ENCODE measurements around the gene JMJD8.
A peak's percentile ranks its signal among the peaks of the same experiment; 100 is the strongest.

Gene JMJD8

GRCh38 chr16:636206-637080, 47.7 kb downstream of the JMJD8 start, which contains the start of gene METTL26 (continued):
- no peak for TF ChIP-seq TSHZ1 (tag by site-specific recombination; IDR thresholded peaks at IDR 0.05; ENCODE audit: borderline replicate concordance)
- peak; percentile 95 for TF ChIP-seq ZBTB26 (tag by site-specific recombination; optimal IDR thresholded peaks at IDR 0.05)
- peak; percentile 96 for TF ChIP-seq KLF16 (tag by site-specific recombination; IDR thresholded peaks at IDR 0.05)
- peak; percentile 90 for TF ChIP-seq KLF17 (tag by site-specific recombination; IDR thresholded peaks at IDR 0.05)
- TF ChIP-seq SCRT2 (tag by site-specific recombination; IDR thresholded peaks at IDR 0.05) = peak; percentile 72; the same call in 1 of the 2 replicates
- no peak for TF ChIP-seq ZNF571 (tag by site-specific recombination; IDR thresholded peaks at IDR 0.05)
- no peak for TF ChIP-seq TRIM28 (IDR thresholded peaks at IDR 0.05; ENCODE audit: borderline replicate concordance, low read length)
- no peak for TF ChIP-seq ZNF707 (tag by site-specific recombination; IDR thresholded peaks at IDR 0.05)
- TF ChIP-seq ZNF433 (tag by site-specific recombination; IDR thresholded peaks at IDR 0.05; ENCODE audit: low read depth) = no peak
- TF ChIP-seq ZNF529 (tag by site-specific recombination; IDR thresholded peaks at IDR 0.05; ENCODE audit: insufficient replicate concordance) = no peak
- TF ChIP-seq ZNF132 (tag by site-specific recombination; IDR thresholded peaks at IDR 0.05; ENCODE audit: borderline replicate concordance) = no peak
- no peak for TF ChIP-seq ZNF654 (tag by site-specific recombination; IDR thresholded peaks at IDR 0.05; ENCODE audit: low read depth)
- no peak for TF ChIP-seq ZBTB1 (tag by site-specific recombination; IDR thresholded peaks at IDR 0.05)
- no peak for TF ChIP-seq GLI2 (tag by site-specific recombination; IDR thresholded peaks at IDR 0.05; ENCODE audit: borderline replicate concordance, low read depth)
- no peak for TF ChIP-seq ZNF544 (tag by site-specific recombination; IDR thresholded peaks at IDR 0.05)
- no peak for TF ChIP-seq ZNF157 (tag by site-specific recombination; IDR thresholded peaks at IDR 0.05)
- no peak for TF ChIP-seq MYNN (tag by site-specific recombination; IDR thresholded peaks at IDR 0.05; ENCODE audit: borderline replicate concordance)
- peak; percentile 98 for TF ChIP-seq ZNF335 (tag by site-specific recombination; conservative IDR thresholded peaks at IDR 0.05)
- 0 out of 2 replicates have a peak, but pooled peaks have one; percentile 42 for TF ChIP-seq ZNF785 (tag by site-specific recombination; IDR thresholded peaks at IDR 0.05)
- no peak for TF ChIP-seq ZFP41 (tag by site-specific recombination; IDR thresholded peaks at IDR 0.05; ENCODE audit: borderline replicate concordance)
- no peak for TF ChIP-seq ZNF792 (tag by site-specific recombination; IDR thresholded peaks at IDR 0.05)
- TF ChIP-seq ZBTB11 (tag by site-specific recombination; conservative IDR thresholded peaks at IDR 0.05; ENCODE audit: low read depth) = peak; percentile 76
- TF ChIP-seq ZNF510 (tag by site-specific recombination; IDR thresholded peaks at IDR 0.05; ENCODE audit: insufficient replicate concordance) = no peak
- no peak for TF ChIP-seq ZNF280D (tag by site-specific recombination; IDR thresholded peaks at IDR 0.05)
- TF ChIP-seq ZNF302 (tag by site-specific recombination; IDR thresholded peaks at IDR 0.05; ENCODE audit: low read depth) = no peak
- TF ChIP-seq KLF1 (tag by site-specific recombination; IDR thresholded peaks at IDR 0.05) = no peak; the same call in none of the 2 replicates
- TF ChIP-seq ZFP3 (tag by site-specific recombination; IDR thresholded peaks at IDR 0.05; ENCODE audit: low read depth) = no peak

Measured in HEK293 (cell line).